Activated T-helper 1 cell treated with anti-CD3 and anti-CD28 coated beads, Interleukin-2, amount 50 U/mL, for 16 hours (primary cell): Measurements from ENCODE around the gene PUS3.

ENCODE experiments used
- DNase-seq, 2 donors: peaks; one replicate each; pipeline ENCODE4 v3.0.0-alpha.2; 2020; ENCODE audit warnings: low read depth in 1 of 2, low spot score in 1 of 2

PUS3 gene

DNA sequence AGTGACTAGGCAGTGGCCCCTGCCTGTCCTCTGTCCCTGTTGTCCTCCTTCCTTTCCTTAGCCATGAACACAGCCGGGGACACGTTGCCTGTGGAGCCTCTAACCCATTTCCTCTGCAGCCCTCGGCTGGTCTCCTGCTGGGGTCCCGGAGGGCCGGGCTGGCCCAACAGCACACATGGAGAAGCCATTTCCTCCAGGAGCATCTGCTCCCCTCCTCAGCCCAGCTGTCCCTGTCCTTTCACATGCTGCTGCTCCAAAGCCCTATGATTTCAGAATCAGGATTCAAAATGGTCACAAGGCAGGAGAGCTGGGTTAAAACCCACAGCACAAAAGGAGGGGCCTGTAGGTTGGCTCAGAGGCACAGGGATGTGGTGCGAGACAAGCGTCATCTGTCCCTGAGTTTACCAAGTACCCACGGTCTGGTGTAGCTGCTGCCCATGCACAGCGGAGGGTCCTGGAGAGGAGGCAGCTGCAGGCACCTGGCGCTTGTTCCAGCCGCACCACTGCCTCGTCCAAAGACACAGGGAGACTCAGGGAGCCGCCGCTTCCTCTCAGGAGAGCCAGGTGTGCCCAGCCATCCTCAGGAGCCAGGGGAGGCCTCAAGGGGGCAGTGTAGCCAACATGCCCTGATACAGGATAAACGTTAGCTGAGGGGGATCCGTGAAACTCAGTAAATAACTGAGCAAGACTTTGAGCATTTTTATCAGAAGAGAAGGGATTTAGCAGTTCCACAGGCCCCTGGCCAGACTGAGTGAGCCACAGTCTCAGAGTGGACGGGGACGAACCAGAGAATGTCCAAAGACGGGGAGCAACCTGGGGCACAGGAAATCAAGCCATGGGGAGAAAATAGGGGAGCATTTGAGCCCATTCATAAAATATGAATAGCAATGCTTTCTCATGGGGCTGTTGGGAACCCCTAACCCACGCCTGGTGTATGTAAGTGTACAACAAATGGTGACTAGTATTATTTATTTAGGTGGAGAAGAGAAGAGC lies 38.9 kb upstream of the PUS3 start:
- peak in 1 of 2 donors; percentile 16 for DNase-seq

GRCh38 chr11:125941267-125941618 lies 38.2 kb upstream of the PUS3 start:
- no peak for DNase-seq

DNA sequence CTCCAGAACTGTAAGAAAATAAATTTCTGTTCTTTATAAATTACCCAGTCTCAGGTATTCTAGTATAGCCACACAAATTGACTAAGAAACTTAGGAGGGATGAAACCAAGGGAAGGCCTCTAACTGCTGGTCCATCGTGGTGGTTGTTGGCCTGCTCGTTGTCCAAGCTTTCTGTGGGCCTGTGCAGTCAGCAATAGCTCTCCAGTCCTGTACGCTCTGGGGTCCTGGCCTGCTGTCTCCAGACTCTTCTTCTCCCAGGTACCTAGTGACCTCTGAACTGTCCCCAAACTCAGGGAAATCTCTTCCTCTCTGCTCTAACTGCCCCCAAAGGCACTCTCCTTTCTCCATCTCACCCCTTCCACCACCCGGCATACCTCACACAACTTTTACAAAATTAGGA lies 37.1 kb upstream of the PUS3 start:
- DNase-seq: no peak

DNA sequence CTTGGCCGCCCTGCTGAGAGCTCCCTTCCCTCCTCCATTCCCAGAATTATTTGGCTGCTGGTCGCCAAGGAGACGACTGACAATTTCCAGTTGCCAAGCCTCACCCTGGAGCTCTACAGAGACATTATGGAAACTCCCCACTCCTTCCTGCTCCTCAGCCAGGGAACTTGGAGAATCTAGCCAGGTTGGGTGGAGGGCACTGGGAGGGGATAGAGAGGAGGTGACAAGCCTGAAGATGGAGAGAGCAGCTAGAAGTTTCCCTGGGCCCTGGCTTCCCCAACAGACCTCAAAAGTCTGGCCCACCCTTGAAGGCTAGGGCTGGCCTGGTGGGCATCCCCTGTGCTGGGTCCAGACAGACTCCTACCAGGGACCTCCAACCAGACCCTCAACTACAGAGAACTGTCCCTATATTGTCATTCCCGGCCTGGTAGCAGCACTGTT lies 36.1 kb upstream of the PUS3 start:
- no peak for DNase-seq

DNA sequence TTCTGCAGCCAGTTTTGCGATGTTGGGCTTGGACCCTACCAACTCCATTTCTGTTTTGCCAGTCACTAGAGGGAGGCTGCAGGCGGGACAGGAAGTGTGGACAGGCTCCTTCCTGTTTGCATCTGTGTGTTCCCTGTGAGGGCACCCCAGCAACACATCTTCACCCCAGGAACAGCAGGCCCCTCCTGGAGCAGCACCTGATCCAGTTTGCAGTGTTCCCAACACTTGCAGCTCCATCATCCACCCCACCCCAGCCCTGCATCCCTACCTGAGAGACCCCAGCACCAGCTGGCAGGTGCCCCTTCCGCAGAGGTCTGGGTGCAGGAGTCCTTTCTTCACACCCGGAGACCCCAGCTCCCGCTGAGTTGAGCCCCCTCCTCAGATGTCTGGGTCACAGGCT lies 35.4 kb upstream of the PUS3 start:
- no peak for DNase-seq

GRCh38 chr11:125935618-125936199 lies 32.7 kb upstream of the PUS3 start:
- no peak for DNase-seq

DNA sequence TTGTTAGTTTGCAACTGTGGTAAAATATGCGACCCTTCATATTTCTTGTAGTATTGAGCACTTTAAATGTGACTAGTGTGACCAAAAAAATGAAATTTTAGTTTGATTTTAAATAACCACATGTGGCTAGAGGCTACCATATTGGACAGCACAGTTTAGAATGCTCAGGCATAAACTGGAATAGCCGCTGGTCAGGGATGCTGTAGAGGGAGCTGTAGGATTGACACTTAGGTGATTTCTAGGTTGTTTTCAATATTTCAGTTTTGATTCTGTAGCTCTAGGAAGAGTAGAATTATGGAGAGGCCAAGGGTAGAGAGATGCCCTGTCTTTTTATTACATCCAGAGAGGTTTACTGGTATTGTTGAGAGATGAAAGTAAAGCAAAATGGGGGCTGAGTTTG lies 32.0 kb upstream of the PUS3 start:
- DNase-seq: no peak

- no peak for DNase-seq
Observed at GRCh38 chr11:125934473-125934872, 31.5 kb upstream of the PUS3 start.

- no peak for DNase-seq
Observed at GRCh38 chr11:125933030-125933813, 30.2 kb upstream of the PUS3 start.

GRCh38 chr11:125932301-125932700 lies 29.3 kb upstream of the PUS3 start:
- DNase-seq: no peak

DNA sequence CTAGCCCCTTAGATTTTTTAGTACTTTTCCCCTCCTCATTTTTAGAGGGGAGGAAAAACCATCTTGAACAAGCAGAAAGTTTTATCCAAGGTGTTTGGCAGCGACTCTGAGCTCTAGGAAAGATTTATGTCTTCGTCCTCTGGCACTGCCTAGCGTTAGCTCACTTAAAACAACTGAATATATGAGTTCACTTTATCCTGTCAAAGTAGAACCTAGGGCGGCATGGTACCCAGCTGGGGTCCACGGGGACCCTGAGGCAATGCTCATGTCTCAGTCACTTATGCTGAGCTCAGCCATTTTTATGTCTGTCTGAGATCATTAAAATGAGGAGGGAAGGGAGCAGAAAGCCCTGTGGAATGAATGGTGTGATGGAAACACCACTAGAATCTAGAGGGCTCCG lies 28.7 kb upstream of the PUS3 start:
- DNase-seq: no peak

DNA sequence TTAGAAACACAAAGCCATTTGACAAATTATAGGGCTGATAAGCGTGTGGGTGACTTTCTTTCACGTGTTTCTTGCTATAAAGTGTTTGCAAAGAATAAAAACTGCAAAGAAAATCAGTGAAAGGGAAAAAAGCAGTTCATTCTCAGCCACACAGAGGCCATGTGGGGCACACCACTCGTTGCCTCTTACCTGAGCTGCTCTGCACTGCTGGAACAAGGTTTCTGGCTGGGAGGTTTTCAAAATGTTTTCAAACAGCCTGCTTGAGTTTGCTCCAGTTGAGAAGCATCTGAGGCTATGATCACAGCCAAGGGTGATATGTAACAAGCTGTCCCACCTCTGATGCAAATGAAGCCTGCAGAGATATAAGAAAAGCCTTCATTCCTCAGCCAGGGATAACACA lies 28.1 kb upstream of the PUS3 start:
- DNase-seq: no peak

DNA sequence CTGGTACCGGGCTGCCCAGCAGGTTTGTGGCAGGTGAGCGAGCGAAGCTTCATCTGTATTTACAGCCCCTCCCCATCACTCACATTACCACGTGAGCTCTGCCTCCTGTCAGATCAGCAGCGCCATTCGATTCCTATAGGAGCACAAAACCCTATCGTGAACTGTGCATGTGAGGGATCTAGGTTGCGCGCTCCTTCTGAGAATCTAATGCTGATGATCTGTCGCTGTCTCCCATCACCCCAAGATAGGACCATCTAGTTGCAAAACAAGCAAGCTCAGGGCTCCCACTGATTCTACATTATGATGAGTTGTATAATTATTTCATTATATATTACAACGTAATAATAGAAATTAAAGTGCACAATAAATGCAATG lies 27.1 kb upstream of the PUS3 start:
- no peak for DNase-seq

GRCh38 chr11:125929445-125930075 lies 26.6 kb upstream of the PUS3 start:
- no peak for DNase-seq

DNA sequence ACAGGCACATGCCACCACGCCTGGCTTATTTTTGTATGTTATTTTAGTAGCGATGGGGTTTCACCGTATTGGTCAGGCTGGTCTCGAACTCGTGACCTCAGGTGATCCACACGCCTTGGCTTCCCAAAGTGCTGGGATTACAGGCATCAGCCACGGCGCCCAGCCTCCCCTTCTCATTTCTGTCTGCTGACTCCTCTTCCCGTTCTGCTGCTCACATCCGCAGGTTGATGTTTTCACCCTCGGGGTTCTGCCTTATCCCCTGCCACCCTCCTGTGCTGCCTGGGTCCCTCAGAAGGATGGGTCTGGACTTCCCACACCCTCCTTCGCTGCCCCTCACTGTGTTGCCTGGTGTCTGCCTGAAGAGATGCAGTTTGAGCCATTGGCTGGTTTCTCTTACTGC lies 23.7 kb upstream of the PUS3 start:
- DNase-seq: no peak

DNA sequence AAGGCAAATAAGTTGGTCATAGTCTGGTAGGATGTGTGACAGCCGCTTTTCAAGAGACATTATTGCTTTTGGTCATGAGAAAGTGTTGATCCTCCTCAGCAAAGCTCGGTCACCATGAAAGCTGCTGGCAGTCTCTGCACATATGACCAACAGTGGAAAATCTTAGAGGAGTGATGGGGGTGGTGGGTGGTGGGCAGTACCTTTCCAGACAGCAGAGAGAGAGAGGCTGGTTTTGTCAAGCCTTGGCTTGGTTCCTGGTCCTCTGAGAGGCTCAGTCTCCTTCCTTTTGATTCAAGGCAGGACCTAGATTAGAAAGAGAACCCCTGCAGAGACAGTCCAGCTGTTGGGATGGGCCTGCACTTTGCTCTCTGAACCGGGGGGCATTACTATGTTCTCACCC lies 22.8 kb upstream of the PUS3 start:
- no peak for DNase-seq

- DNase-seq: no peak
Observed at GRCh38 chr11:125925247-125925740, 22.3 kb upstream of the PUS3 start.

DNA sequence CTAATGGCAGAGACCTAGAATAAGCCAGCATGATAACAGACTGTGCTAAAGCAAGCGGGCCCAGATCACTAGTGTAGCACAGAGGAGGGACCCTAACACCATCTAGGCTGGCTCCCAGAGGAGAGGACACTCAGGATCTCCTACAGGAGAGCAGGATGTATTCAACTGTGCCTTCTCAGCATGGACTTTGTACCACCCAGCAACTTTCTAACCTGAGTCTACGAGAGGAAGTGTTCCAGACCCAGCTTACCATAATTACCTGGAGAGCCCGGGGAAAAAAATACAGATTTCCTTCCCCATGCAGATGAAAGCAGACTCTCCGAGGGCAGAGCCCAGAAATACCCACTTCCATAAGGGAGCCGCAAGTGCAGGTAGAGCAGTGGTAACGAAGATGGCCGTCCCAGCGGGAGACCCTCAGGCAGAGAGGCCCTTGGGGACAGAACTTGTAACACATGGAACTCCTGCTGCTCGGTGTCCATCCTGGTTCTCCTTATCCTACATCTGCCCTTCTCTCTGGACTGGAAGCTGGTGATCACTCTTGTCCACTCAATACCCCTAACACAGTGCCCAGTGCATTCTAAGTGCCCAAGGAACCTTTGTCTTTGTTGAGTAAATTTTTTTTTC lies 21.5 kb upstream of the PUS3 start:
- no peak for DNase-seq

DNA sequence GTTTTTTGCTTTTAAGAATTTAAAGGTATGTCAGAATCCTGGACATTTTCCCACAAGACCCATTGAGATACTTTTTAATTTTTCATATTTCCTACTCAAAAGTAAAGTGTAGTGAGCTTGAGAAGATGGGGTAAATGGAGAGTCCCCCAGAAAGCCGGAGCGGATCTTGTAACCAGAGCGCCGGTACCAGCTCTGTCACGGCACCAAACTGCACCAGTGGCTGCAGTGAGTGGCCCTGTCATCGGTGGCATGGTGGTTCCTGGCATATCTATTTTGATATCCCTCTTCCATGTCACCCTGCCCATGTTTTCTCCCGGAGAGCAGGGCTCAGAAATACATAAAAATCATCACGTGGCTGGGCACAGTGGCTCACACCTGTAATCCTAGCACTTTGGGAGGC lies 20.6 kb upstream of the PUS3 start:
- DNase-seq: no peak

DNA sequence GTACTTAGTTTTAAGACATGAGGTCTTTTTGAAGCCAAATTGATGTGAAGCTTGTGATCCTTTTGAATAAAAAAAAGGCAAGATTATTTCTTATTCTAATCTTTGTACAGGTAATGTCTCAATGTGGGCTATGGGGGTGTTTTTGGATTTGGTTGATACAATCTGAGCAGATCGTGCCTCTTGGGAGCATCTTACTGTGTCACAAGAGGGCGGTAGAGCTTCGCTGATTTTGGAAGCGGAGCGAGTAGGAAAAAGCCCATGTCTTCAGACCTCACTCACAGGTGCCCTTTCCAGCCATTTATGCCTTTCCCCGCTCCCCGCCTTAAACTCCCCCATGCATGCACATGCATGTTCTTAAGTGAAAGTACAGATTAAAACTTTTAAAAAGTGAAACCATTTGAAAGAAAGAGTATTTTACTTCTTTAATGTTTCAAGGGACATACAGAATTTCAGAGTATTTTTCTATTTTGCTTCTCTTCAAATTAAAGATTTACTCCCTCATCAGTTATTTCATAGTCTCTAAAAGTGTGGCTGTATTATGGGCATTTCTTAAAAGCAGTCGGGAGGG lies 20.1 kb upstream of the PUS3 start:
- DNase-seq: no peak

GRCh38 chr11:125922156-125922555 lies 19.1 kb upstream of the PUS3 start:
- DNase-seq: no peak
